ENCODE results near the gene PSMA4. TPM values are rescaled to one million over a fixed set of nuclear protein-coding genes. Genes with fewer than 3 reads are reported as not detected.
A peak's percentile ranks its signal among the peaks of the same experiment; 100 is the strongest.
"Not testable (repeated sequence)": the region's sequence is repeated elsewhere in the genome, so short reads cannot be mapped to it uniquely, and the experiment has no call there.

PSMA4 gene
- total RNA-seq, 4 donors from 2014 or later, result 102 to 113 (median 106) TPM

- TF ChIP-seq POLR2AphosphoS5 (IDR thresholded peaks at IDR 0.05), result no peak
- TF ChIP-seq POLR2A (IDR thresholded peaks at IDR 0.05), result no peak
- TF ChIP-seq CTCF (IDR thresholded peaks at IDR 0.05), result no peak
- TF ChIP-seq EP300 (IDR thresholded peaks at IDR 0.05), result no peak
Measured at GRCh38 chr15:78551902-78552301, 11.7 kb downstream of the PSMA4 start.

DNA sequence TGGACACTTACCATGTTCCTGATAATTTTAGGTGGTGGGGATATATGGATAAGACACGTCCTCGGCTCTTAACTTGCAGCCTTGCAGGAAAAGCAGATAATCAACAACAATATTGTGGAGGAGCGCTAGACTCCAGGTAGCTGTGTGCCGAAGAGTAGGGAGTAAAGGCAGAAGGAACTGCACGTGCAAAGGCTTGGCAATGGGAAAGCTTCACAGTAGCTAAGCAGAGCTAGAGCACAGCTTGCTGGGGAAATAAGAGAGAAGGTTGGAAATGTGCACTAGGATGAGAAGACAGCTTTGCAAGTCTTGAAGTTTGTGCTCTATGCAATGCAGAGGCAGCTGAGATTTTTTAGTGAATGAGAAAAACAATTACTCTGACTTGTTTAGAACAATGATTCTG lies 12.4 kb downstream of the PSMA4 start:
- H3K4me1 ChIP-seq, result no peaks in the 10 kb centered on the region
- no peak overlapping the region for H3K27ac ChIP-seq
- H3K4me3 ChIP-seq, result no peak overlapping the region
- TF ChIP-seq CTCF (IDR thresholded peaks at IDR 0.05), result no peak
- TF ChIP-seq POLR2AphosphoS5 (IDR thresholded peaks at IDR 0.05), result no peak
- TF ChIP-seq POLR2A (IDR thresholded peaks at IDR 0.05), result no peak
- TF ChIP-seq EP300 (IDR thresholded peaks at IDR 0.05), result no peak
- no peaks in the 10 kb centered on the region for H3K27me3 ChIP-seq
- H3K9me3 ChIP-seq, result no peaks in the 10 kb centered on the region
- DNase-seq (ENCODE audit: low spot score in 2 of 2), result no peak
- WGBS, result 70% methylated on average over 5 of the region's 5 CpGs
- peaks cover 33% of the 10 kb centered on the region for H3K36me3 ChIP-seq

More at GRCh38 chr15:78551902-78552301, 11.7 kb downstream of the PSMA4 start:
- 81% methylated on average over 5 of the region's 5 CpGs for WGBS
- no peak overlapping the region for H3K4me3 ChIP-seq
- DNase-seq (ENCODE audit: low spot score in 2 of 2), result no peak
- no peaks in the 10 kb centered on the region for H3K9me3 ChIP-seq
- H3K27ac ChIP-seq, result no peak overlapping the region
- H3K36me3 ChIP-seq, result peaks cover 40% of the 10 kb centered on the region
- no peaks in the 10 kb centered on the region for H3K27me3 ChIP-seq
- no peaks in the 10 kb centered on the region for H3K4me1 ChIP-seq

DNA sequence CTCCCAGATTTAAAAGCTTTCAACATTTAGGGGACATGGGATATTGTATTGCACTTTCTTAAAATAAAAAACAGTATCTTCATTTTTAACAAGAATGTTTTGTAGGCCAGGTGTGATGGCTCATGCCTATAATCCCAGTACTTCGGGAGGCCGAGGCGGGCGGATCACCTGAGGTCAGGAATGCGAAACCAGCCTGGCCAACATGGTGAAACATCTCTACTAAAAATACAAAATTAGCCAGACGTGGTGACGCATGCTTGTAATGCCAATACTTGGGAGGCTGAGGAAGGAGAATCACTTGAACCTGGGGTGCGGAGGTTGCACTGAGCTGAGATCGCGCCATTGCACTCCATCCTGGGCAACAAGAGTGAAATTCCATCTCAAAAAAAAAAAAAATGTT lies 20.0 kb downstream of the PSMA4 start:
- 92% methylated on average over 10 of the region's 10 CpGs for WGBS

DNA sequence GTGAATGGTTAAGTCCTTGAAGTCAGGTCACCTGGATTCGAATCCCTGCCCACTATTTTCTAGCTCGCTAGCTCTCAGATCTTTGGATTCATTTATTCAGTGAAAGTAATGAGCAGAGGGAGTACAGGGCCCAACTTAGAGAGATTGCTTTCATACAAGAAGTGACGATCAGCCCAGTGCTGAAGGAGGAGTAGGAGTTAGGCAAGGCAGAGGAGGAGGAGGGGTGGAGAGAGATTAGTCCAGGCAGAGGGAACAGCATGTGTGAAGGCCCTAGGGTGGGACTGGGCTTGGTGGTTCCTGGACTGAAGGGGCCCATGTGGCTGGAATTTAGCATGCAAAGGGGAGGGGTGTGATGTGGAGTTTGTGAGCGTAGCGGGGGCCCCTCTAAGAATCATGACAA lies 21.2 kb downstream of the PSMA4 start:
- WGBS, result 87% methylated on average over 5 of the region's 5 CpGs
- Histone ChIP-seq H3K9me3 (no peaks in the 10 kb centered on the region), H3K4me1 (peaks cover 16% of the 10 kb centered on the region), H3K27ac (no peak overlapping the region), H3K4me3 (no peak overlapping the region), H3K27me3 (no peaks in the 10 kb centered on the region), H3K36me3 (no peaks in the 10 kb centered on the region)
- no peak for TF ChIP-seq POLR2AphosphoS5 (IDR thresholded peaks at IDR 0.05)
- no peak for TF ChIP-seq POLR2A (IDR thresholded peaks at IDR 0.05)
- TF ChIP-seq CTCF (IDR thresholded peaks at IDR 0.05), result no peak
- no peak for TF ChIP-seq EP300 (IDR thresholded peaks at IDR 0.05)
- DNase-seq (ENCODE audit: low spot score in 2 of 2), result no peak

More for the DNA sequence above, 20.0 kb downstream of the PSMA4 start:
- H3K4me1 ChIP-seq; H3K9me3 ChIP-seq; H3K27me3 ChIP-seq; H3K36me3 ChIP-seq; DNase-seq (ENCODE audit: low spot score in 2 of 2); H3K27ac ChIP-seq; H3K4me3 ChIP-seq: not testable (repeated sequence)

- no peaks in the 10 kb centered on the region for H3K9me3 ChIP-seq
- no peak overlapping the region for H3K4me3 ChIP-seq
- no peaks in the 10 kb centered on the region for H3K27me3 ChIP-seq
- DNase-seq (ENCODE audit: low spot score in 2 of 2), result no peak
- 86% methylated on average over 2 of the region's 2 CpGs for WGBS
- H3K27ac ChIP-seq, result no peak overlapping the region
- no peaks in the 10 kb centered on the region for H3K36me3 ChIP-seq
- TF ChIP-seq POLR2AphosphoS5 (IDR thresholded peaks at IDR 0.05) (no peak), CTCF (IDR thresholded peaks at IDR 0.05) (no peak), POLR2A (IDR thresholded peaks at IDR 0.05) (no peak), EP300 (IDR thresholded peaks at IDR 0.05) (no peak)
- H3K4me1 ChIP-seq, result peaks cover 16% of the 10 kb centered on the region
Measured at GRCh38 chr15:78563092-78563491, 22.8 kb downstream of the PSMA4 start.

DNA sequence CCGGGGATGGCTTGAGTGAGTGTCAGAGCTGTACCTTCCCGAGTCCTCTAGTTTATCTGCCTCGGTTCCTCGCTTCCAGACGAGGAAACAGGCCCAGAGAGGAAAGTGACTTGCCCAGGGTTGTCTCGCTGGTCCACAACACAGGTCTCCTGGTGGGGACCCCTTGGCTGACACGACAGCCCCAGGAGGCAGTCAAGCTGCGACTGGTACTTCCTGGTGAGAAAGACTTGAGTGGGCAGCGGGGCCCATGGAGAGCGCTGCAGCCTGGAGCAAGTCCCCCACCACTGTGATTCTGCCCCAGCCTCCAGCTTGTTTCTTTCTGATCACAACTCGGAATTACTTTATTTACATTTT lies 24.5 kb downstream of the PSMA4 start:
- no peaks in the 10 kb centered on the region for H3K9me3 ChIP-seq
- no peak for DNase-seq (ENCODE audit: low spot score in 2 of 2)
- WGBS, result 60% methylated on average over 10 of the region's 11 CpGs
- no peaks in the 10 kb centered on the region for H3K36me3 ChIP-seq
- TF ChIP-seq POLR2AphosphoS5 (IDR thresholded peaks at IDR 0.05) (no peak), POLR2A (IDR thresholded peaks at IDR 0.05) (no peak), EP300 (IDR thresholded peaks at IDR 0.05) (no peak), CTCF (IDR thresholded peaks at IDR 0.05) (no peak)
- peaks cover 16% of the 10 kb centered on the region for H3K4me1 ChIP-seq
- H3K27me3 ChIP-seq, result peaks cover 3% of the 10 kb centered on the region
- H3K27ac ChIP-seq, result no peak overlapping the region
- H3K4me3 ChIP-seq, result peak overlapping the region; percentile 76

Measured in suprapubic skin (tissue), 4 donors.